Measurements from ENCODE around the gene TVP23C.
A peak's percentile ranks its signal among the peaks of the same experiment; 100 is the strongest.
"Not testable (repeated sequence)": the region's sequence is repeated elsewhere in the genome, so short reads cannot be mapped to it uniquely, and the experiment has no call there.

TVP23C gene

DNA sequence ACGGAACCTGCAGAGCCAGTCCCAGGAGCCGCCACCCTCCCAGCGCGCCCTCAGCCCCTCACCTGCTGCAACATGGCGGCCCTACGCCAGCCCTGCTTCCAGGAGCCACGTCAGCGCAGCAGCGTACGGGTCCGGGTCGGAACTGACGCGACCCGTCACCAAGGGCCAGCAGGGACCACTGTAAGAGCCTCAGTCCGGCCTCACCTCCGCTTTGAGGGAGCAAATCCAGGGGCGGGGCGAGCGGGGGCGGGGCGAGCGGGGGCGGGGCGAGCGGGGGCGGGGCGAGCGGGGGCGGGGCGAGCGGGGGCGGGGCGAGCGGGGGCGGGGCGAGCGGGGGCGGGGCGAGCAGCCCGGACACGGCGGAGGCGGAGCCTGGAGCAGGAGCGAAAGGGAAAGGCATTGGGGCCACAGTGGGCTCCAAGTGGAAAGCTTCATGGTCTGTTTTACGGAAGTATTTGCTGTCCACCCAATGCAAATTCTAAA is at the start of gene TVP23C:
TVP23C (minus strand) TSS at position 109 of the 483 bp plus-strand sequence; CDS start at position 74, 35 bp downstream.
- peak; percentile 54 to 55 for DNase-seq

DNA sequence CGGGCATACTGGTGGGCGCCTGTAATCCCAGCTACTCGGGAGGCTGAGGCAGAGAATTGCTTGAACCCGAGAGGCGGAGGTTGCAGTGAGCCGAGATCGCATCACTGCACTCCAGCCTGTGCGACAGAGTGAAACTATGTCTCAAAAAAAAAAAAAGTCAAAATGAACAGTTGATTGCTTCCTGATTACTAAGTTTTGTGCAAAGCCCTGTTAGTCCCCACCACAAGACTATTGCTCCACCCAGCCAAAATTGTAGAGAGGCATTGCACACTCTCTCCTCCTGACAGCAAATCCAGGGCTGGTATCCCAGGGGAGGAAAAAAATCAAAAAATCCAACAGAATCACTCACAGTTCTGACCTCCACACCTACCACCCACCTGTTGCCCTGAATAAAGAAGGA is 29.7 kb upstream of the TVP23C start:
- not testable (repeated sequence) for DNase-seq

DNA sequence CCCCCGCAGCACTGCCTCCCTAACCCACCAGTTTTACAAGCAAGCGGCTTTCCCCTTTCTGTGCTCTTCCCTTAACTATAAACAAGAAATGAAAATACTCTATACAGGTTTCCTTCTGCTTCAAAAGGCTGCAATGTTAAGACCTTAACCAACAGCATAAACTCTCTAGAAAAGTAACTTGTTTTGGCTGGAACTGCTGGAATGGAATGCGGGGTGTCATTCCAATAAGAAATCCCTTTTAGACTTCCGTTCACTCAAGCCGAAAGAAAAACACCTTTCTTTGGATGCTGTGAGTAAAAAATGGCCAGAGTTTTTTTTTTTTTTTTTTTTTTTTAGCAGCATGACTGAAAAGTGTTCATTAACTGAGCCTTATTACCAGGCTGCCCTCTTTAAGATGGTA is 28.7 kb upstream of the TVP23C start:
- DNase-seq, result not testable (repeated sequence)

DNA sequence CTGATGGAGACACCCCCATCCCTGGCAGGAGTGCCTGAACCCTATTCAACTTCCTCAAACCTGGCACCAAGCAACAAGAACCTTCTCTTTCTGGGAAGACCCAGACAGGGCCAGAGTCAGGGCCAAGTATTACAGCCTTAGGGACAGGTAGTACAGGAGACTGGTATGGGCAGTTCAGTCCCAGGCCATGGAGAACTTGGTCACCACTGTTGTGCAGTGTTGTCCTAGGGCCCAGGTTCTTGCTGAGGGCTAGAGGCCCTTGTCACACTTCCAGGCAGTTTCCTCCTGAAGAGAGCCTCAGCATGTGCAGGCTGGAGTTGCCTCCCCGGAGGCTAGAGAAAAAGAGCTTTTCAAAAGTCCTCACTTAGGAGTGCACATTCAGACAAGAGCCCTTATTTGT is 27.6 kb upstream of the TVP23C start:
- not testable (repeated sequence) for DNase-seq

DNA sequence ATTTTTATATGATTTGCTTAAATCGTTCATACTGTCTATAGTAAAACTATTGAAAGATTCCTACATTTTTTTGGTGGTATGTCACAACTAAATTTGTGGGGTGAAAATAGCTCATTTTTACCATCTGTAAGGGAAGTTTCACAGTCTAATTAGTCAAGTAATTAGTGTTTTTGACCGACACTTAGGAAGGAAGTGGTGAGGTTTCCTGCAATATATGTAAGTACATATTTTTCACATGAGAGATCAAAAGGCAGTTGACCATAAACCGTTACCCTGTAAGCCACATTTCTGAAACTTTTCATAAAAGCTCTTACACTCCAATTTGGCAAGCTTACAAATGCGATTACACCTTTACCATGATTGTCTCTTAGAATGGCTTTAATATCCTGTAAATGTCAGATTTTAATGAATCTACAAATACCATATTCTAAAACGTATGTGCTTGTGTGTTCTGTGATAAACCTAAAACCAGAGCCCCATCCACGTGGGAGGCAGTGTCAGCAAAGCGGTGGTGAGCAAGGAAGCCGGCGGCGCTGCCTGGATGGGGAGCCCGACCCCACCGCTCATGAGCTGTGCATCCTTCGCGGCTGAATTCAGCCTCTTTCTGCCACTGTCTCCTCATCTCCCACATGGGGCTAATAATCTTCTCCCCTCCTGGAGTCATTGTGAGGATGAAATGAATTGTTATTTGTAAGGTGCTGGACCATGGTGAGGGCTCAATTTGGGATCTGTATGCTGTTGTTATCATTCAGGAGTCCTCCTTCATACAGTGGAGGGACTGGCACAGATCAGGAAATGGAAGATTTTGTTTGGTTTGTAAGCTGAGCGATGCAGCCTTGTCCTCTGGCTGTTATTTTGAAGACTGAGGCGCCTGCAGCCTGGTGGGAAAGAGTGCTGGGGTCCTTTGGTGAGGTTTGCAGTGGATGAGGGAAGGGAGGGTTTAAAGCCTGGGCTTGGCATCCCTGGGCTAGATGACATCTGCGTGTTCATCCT is 26.6 kb upstream of the TVP23C start:
- peak in 1 of 2 experiments; percentile 1 for DNase-seq

DNA sequence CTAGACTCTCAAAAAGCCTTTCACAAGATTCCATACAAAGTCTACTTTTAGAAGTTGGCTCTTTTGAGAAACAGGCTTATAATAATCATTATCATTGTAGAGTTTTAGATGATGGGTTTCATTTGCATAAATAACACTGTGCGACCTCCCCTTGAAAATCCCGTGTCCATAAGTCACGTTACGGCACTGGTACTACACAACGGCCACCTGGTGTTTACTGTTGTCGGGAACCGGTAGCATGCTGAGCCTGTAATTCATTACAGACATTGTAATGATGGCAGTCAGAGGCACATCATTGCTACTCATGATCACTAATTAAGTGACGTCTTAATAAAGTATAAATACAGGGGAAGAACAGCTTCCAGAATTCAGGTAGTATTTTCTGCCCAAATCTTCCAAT is 24.7 kb upstream of the TVP23C start:
- not testable (repeated sequence) for DNase-seq

DNA sequence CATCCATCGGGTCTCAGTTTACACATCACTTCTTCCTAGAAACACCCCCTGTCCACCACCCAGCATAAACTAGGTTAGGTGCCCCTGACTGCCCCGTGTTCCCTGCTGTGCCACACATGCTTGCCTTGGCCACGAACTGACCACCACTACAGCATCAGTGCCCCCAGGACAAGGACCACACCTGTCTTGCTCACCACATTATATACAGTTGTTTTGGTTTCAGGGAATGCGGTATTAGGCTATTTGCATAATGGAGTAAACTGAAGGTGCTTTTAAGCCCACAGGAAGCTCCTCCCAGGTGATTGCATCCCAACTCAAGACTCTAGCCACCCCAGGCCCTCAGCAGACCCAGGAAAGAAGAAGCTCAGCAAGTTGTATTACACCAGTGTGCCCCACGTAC is 20.0 kb upstream of the TVP23C start:
- DNase-seq, result not testable (repeated sequence)

DNA sequence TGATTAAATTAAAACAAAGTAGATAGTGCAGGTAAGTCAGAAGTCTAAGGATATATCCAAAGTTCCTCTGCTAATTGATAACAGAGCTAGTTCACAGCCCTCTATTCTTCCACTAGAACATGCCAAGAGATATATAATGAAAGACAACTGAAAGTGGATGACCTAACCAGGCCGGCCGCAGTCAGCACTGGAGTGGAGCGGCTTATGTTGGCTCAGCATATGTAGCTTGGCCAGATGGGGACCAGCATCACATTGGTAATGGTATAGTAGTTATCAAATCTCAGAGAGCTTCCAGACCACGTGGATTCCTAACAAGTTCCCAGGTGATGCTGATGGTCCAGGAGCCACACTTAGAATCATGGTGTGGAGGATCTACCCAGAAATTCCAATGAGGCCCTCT is 18.2 kb upstream of the TVP23C start:
- not testable (repeated sequence) for DNase-seq

DNA sequence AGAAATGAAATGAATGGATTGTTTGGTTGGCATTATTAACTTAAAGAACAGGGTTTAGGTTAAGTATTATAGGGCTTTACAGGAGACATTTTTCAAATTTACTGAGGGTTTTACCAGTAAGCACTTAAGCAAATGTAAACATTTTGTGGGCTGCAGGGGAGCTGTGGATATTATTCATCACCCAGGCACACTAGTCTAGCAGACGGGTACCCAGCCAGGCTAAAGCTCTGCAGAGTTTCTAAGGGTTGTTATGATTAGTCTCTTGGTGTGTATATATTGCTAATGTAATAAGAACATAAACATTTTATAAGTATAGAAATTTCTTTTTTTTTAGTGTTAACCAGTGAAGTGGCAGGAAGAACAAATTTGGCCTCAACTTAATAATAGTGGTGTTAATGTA is 13.6 kb upstream of the TVP23C start:
- not testable (repeated sequence) for DNase-seq

DNA sequence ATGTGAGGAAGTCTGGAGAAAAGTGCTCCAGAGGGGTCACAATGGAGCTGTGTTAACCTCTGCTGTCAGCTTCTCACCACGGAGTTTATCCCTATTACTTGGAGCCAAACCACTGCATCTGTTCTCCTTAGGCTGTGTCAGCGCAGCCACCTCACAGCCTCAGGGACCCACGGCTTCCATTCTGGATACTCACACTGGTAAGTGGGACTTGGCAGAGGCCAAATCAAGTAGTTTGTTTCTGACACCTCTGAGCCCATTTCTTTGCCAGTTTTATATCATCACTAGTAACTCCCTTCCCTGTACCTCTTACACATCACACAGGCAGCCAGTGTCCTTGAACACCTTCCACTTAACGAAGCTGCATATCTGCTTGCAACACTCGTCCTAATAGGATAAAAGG is 11.4 kb upstream of the TVP23C start:
- not testable (repeated sequence) for DNase-seq

DNA sequence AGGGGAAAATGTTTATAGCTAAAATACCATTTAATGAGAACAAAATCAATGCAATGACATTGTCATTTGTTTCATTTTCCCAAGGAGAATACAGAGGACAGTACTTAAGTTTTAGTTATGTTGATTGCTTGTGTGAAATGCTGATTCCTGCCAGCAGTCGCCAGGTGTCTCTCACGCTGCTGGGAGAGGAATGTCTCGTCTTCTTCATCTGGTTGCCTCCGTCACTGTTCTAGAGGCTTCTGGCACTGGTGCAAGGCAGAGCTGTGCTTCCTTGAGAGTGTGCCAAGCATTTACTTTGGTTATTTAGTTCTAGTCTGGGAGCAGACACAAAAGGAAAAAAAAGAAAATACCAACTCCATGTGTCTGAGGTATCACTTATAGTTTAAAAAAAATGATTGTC is 10.6 kb upstream of the TVP23C start:
- not testable (repeated sequence) for DNase-seq

DNA sequence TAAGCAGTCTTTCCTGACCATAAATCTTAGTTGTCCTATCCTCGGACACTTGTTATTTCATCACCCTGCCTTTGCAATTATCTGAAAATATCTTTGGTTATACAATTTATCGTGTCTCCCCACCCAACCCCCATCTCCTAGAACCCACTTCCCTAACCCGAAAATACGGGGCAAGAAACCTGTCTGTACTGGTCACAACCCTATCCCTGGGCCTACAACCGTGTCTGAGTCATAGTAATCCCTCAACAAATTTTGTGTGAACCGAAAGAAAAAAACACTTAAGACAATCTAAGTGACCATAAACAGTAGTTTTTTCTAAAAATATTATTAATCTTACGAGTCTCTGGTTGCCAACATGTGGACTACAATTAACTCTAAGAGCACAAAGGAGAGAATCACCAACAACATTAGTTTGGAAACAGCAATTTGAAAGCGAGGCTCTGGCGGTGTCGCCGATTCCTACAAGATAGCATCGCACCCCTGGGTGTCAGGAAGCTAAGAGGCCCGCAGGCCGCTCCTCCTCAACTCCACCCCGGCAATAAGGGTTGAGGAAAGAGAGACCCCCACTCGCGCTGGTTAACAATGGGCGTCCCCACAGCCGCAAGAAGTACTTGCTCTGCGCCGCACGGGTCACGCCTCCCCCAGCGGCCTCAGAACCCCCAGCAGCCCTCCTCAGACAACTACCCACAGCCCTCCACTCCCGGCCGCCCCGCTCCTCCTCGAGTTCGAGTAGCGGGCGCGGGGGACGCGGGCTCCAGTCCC is 489 bp downstream of the TVP23C start:
- not testable (repeated sequence) for DNase-seq

DNA sequence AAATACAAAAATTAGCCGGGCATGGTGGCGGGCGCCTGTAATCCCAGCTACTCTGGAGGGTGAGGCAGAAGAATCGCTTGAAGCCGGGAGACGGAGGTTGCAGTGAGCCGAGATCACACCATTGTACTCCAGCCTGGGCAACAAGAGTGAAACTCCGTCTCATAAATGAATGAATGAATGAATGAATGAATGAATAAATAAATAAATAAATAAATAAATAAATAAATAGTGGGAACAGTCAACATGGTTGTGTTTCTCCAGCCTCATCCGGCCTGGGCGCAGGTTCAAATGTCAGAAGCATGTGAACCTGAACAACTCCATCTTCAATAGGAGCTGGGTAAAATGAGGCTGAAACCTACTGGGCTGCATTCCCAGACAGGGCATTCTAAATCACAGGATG is 1.8 kb downstream of the TVP23C start:
- not testable (repeated sequence) for DNase-seq

DNA sequence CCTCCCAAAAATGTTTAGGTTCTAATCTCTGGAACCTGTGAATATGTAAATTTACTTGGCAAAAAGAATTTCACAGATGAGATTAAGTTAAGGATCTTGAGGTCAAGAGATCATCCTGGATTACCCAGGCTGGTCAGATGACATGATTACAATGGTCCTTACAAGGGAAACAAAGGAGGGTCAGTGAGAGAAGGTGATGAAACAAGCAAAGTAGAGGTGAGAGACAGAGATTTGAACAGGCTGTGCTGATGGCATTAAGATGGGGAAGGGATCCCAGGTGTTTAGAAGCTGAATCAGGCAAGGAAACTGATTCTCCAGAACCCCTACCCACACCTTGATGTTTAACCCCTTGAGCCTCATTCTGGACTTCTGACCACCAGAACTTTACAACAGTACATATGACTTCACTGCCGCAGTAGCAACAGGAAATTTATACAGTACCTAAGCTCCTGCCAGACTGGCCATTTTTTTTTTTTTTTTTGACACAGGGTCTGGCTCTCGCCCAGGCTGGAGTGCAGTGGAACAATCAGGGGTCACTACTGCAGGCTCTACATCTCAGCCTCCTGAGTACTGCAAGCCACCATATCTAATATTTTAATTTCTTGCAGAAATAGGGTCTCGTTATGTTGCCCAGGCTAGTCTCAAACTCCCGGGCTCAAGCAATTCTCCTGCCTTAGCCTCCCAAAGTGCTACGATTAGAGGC is 4.7 kb downstream of the TVP23C start:
- not testable (repeated sequence) for DNase-seq

DNA sequence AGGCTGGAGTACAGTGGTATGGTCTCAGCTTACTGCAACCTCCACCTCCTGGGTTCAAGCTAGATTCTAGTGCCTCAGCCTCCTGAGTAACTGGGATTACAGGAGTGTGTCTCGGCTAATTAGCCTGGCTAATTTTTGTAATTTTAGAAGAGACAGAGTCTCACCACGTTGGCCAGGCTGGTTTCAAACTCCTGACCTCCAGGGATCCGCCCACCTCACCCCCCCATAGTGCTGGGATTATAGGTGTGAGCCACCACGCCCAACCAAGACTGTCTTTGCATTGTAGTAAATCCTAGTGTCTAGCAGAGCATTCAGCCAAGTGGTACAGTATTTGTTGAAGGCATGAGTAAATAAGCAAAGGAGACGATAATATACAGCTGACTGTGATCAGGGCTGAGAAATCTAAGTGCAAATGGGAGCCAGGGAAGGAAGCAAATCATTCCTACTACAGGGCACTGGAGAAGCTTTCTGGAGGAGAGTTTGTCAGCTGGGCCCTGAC is 5.9 kb downstream of the TVP23C start:
- DNase-seq, result not testable (repeated sequence)

DNA sequence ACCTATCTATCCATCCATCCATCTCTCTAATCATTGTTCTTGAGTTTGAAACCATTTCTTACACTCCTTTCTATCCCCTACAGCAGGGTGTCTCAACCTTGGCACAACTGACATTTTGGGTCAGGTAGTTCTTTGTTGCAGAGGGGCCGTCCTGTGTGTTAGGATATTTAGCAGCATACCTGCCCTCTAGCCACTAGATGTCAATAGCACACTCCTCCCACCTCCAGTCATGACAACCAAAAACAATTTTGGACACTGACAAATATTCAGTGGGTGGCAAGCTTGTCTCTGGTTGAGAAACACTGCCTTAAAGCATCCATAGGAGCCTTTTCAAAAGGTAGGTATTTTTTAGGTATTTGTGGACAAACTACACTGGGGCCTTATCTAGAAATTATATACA is 10.4 kb downstream of the TVP23C start:
- DNase-seq, result not testable (repeated sequence)

DNA sequence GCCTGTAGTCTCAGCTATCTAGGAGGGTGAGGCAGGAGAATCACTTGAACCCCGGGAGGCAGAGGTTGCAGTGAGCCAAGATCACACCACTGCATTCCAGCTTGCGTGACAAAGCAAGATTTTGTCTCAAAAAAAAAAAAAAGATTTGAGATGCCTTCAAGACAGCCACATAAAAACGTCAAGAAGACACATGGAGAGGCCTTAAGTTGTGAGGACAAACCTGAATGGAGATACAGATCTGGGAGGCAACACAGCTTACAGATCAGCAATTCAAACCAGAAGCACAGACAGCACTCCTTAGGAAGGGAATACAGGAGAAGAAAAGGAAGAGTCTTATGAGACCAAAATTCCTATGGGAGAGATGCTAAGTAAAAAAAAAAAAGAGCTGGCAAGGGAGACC is 13.7 kb downstream of the TVP23C start:
- DNase-seq, result not testable (repeated sequence)

DNA sequence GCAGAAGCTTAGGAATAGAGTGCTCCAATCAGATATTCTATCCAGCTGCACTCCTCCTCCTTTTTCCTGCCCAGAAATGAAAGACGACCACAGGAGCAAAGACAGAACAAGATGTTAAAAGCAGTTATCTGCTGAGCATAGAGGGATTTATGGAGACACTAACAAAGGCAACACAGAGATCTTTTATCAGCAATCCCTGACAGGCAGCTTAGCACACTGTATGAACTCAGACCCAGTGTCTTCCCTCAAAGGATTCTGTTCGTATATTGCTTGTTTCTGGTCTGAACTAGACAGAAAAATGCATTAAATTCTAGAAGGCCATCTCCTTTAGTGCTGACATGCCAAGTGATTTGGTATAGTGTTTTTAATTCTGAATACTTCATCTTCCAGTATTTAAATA is 16.7 kb downstream of the TVP23C start:
- DNase-seq, result not testable (repeated sequence)

DNA sequence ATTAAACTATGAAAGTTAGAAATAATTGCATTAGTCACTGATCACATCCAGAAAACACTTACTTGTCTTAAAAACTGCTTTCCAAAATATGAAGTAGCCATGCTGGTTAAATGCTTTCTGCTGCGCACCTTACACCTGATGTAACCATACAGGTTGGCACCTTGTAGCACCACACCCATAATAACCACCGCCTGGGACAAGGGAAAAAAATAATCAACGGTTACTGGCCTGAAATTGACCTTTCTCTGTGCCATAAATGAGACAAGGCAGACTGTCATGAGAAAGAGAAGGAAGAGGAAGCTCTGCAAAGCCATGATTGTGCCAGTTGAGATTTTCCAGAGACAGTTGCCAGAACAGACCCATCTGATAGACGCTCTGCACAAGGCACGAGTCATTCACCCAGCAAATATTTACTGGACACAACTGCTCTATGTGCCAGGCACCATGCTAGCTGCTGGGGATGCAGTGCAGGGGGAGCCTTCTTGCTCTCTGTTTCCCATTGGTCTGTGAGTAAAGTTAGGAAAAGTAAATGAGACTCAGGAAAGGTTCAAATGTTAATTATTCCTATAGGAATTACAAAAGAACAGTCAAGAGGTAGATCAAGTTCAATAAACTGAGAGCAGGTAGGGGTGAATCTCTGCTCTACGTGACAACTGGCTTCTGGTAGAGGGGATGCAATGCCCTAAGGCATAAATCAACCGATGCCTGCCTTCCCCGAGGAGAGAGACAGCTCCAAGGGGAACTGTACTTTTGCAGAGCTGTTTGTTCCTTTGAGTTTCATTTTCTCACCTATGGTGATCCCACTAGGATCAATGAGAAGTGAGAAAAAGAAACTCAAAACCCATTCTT is 22.7 kb downstream of the TVP23C start:
- DNase-seq, result not testable (repeated sequence)

DNA sequence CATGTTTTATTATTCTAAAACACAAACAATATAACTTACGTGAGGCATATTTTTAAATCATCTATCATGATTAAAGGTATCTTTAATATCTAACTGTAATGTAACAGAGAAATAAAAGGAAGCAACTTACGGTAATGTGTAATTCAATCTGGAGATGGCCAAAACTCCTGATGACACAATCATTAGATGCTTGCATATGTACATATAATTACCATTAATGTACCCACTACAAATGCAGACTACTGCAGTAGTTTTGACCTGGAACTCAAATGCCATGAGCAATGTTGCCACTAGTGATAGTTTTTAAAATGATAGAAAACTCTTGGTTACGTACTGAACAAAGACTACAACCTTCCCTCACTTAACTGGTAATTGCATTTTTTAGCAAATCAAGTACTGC is 30.2 kb downstream of the TVP23C start:
- not testable (repeated sequence) for DNase-seq

Measured in activated CD4-positive, alpha-beta T cell treated with anti-CD3 and anti-CD28 coated beads, Interleukin-2, amount 50 U/mL, for 4 hours (primary cell).